ENCODE measurements around the gene BPIFB3. TPM values are rescaled to one million over a fixed set of nuclear protein-coding genes. Genes with fewer than 3 reads are reported as not detected.
A peak's percentile ranks its signal among the peaks of the same experiment; 100 is the strongest.

The BPIFB3 gene
- polyA plus RNA-seq, 3 donors: not detected

- intact Hi-C loops (cut with micrococcal nuclease): no loop called here
- Histone ChIP-seq H3K9me3 (replicated peaks in 1 of 2; ENCODE audit: control insufficient read depth in 1 of 2, insufficient read depth in 1 of 2, low read length in 2 of 2) (no peaks in the 10 kb centered on the region), H3K9ac (ENCODE audit: insufficient read depth, low read length, poor library complexity, severe bottlenecking) (peak overlapping the region; percentile 1), H3K4me3 (replicated peaks in 1 of 3; ENCODE audit: low read depth in 2 of 3, low read length in 3 of 3) (no peak overlapping the region), H3K27ac (ENCODE audit: low read depth in 1 of 2, low read length in 2 of 2) (no peak overlapping the region), H4K20me1 (ENCODE audit: insufficient read depth, low read length) (no peaks in the 10 kb centered on the region), H2AFZ (ENCODE audit: insufficient read depth, low read depth, low read length, poor library complexity, severe bottlenecking) (no peak overlapping the region), H3K79me2 (ENCODE audit: insufficient read depth, low read length) (no peaks in the 10 kb centered on the region), H3K4me1 (ENCODE audit: control insufficient read depth in 1 of 2, insufficient read depth in 2 of 2, low read length in 2 of 2) (peaks cover 11 to 12% of the 10 kb centered on the region in 2 donors), H3K27me3 (ENCODE audit: control insufficient read depth in 2 of 2, insufficient read depth in 2 of 2, low read length in 2 of 2) (no peaks in the 10 kb centered on the region), H3K4me2 (replicated peaks; ENCODE audit: extremely low read depth, low read length, poor library complexity, severe bottlenecking) (no peak overlapping the region), H3K36me3 (replicated peaks in 1 of 2; ENCODE audit: control insufficient read depth in 1 of 2, insufficient read depth in 2 of 2, low read length in 2 of 2) (no peaks in the 10 kb centered on the region)
- Mint-ChIP-seq H3K4me3 (no peak overlapping the region), H3K9me3 (no peaks in the 10 kb centered on the region), H3K4me1 (peaks cover 16% of the 10 kb centered on the region), H3K36me3 (no peaks in the 10 kb centered on the region), H3K27me3 (ENCODE audit: low read depth in 3 of 3) (peaks cover 1 to 4% (median 1%) of the 10 kb centered on the region in 3 donors), H3K27ac (no peak overlapping the region)
- no peak for DNase-seq
- no peak for TF ChIP-seq CTCF (IDR thresholded peaks at IDR 0.05)
- WGBS (ENCODE audit: insufficient coverage): 93% methylated on average over 9 of the region's 9 CpGs
Measured at GRCh38 chr20:33069673-33070072, 16.0 kb downstream of the BPIFB3 start.

- no peaks in the 10 kb centered on the region for H3K36me3 ChIP-seq (replicated peaks in 1 of 2; ENCODE audit: control insufficient read depth in 1 of 2, insufficient read depth in 2 of 2, low read length in 2 of 2)
- no peak for DNase-seq
- no peak overlapping the region for H2AFZ ChIP-seq (ENCODE audit: insufficient read depth, low read depth, low read length, poor library complexity, severe bottlenecking)
- Mint-ChIP-seq H3K27ac (peak overlapping the region in 1 of 7 donors; percentile 66), H3K27me3 (ENCODE audit: low read depth in 3 of 3) (peaks cover 1 to 3% (median 1%) of the 10 kb centered on the region in 3 donors), H3K9me3 (no peaks in the 10 kb centered on the region), H3K36me3 (no peaks in the 10 kb centered on the region), H3K4me1 (peaks cover 13% of the 10 kb centered on the region), H3K4me3 (no peak overlapping the region)
- no peaks in the 10 kb centered on the region for H3K9me3 ChIP-seq (replicated peaks in 1 of 2; ENCODE audit: control insufficient read depth in 1 of 2, insufficient read depth in 1 of 2, low read length in 2 of 2)
- intact Hi-C loops (cut with micrococcal nuclease): no loop called here
- WGBS (ENCODE audit: insufficient coverage): 80% methylated on average over 16 of the region's 19 CpGs
- peaks cover 11 to 12% of the 10 kb centered on the region in 2 donors for H3K4me1 ChIP-seq (ENCODE audit: control insufficient read depth in 1 of 2, insufficient read depth in 2 of 2, low read length in 2 of 2)
- H3K4me3 ChIP-seq (replicated peaks in 1 of 3; ENCODE audit: low read depth in 2 of 3, low read length in 3 of 3): no peak overlapping the region
- TF ChIP-seq CTCF (IDR thresholded peaks at IDR 0.05): no peak
- H3K79me2 ChIP-seq (ENCODE audit: insufficient read depth, low read length): no peaks in the 10 kb centered on the region
- H4K20me1 ChIP-seq (ENCODE audit: insufficient read depth, low read length): no peaks in the 10 kb centered on the region
- peak overlapping the region; percentile 1 for H3K9ac ChIP-seq (ENCODE audit: insufficient read depth, low read length, poor library complexity, severe bottlenecking)
- H3K27me3 ChIP-seq (ENCODE audit: control insufficient read depth in 2 of 2, insufficient read depth in 2 of 2, low read length in 2 of 2): no peaks in the 10 kb centered on the region
- no peak overlapping the region for H3K4me2 ChIP-seq (replicated peaks; ENCODE audit: extremely low read depth, low read length, poor library complexity, severe bottlenecking)
- no peak overlapping the region for H3K27ac ChIP-seq (ENCODE audit: low read depth in 1 of 2, low read length in 2 of 2)
Measured at GRCh38 chr20:33070111-33071053, 16.7 kb downstream of the BPIFB3 start.

Measured in CD14-positive monocyte (primary cell).